ENCODE data around the gene RAD51B. TPM values are rescaled to one million over a fixed set of nuclear protein-coding genes. Genes with fewer than 3 reads are reported as not detected.
A peak's percentile ranks its signal among the peaks of the same experiment; 100 is the strongest.

RAD51B gene
- total and polyA plus RNA-seq, 2 of the 13 experiments (the other 11 are each of a cell fraction or from before 2014, with no cell fraction given) = 7.0 to 9.5 TPM

GRCh38 chr14:68561531-68562007 lies 742.0 kb downstream of the RAD51B start (continued):
- TF ChIP-seq AHR (CRISPR knock-in tag; IDR thresholded peaks at IDR 0.05) = no peak
- no peak for TF ChIP-seq SOX13 (IDR thresholded peaks at IDR 0.05)
- TF ChIP-seq SOX13 (CRISPR knock-in tag; conservative IDR thresholded peaks at IDR 0.05 in 1 of 2, IDR thresholded peaks at IDR 0.05 in 1 of 2) = peak in 1 of 2 experiments; percentile 74; a peak in 2 of 4 replicates
- TF ChIP-seq ZNF230 (CRISPR knock-in tag; IDR thresholded peaks at IDR 0.05) = no peak
- TF ChIP-seq ZNF281 (CRISPR knock-in tag; IDR thresholded peaks at IDR 0.05; ENCODE audit: borderline replicate concordance) = peak; percentile 27; the same call in 1 of the 2 replicates
- TF ChIP-seq ZBTB40 (IDR thresholded peaks at IDR 0.05) = no peak
- 0 out of 2 replicates have a peak, but pooled peaks have one; percentile 39 for TF ChIP-seq ZBTB40 (CRISPR knock-in tag; IDR thresholded peaks at IDR 0.05)
- TF ChIP-seq POGK (CRISPR knock-in tag; conservative IDR thresholded peaks at IDR 0.05) = no peak
- no peak for TF ChIP-seq ZNF740 (CRISPR knock-in tag; IDR thresholded peaks at IDR 0.05)
- no peak for TF ChIP-seq CREB1 (IDR thresholded peaks at IDR 0.05)
- no peak for TF ChIP-seq CREB1 (CRISPR knock-in tag; IDR thresholded peaks at IDR 0.05)
- peak; percentile 35; the same call in 1 of the 2 replicates for TF ChIP-seq ZFY (CRISPR knock-in tag; IDR thresholded peaks at IDR 0.05)

All from HepG2 (cell line).